Measurements from ENCODE around the gene RPS24.

- TF ChIP-seq EZH2phosphoT487 (IDR thresholded peaks at IDR 0.05; ENCODE audit: borderline replicate concordance, low read length) (no peak), CTCF (IDR thresholded peaks at IDR 0.05; ENCODE audit: low read depth, low read length, poor library complexity, severe bottlenecking) (no peak)
Measured at GRCh38 chr10:78071140-78071856, 37.6 kb downstream of the RPS24 start.
